ENCODE measurements around the gene CDC34.

- TF ChIP-seq POLR2A (IDR thresholded peaks at IDR 0.05; ENCODE audit: low read depth, low read length): no peak
- no peak for TF ChIP-seq TAF1 (IDR thresholded peaks at IDR 0.05; ENCODE audit: low read depth, low read length)
- TF ChIP-seq POLR2AphosphoS5 (IDR thresholded peaks at IDR 0.05; ENCODE audit: low read depth, low read length): no peak
- TF ChIP-seq SPI1 (IDR thresholded peaks at IDR 0.05; ENCODE audit: low read depth, low read length): no peak
- no peak for TF ChIP-seq POU2F2 (IDR thresholded peaks at IDR 0.05; ENCODE audit: low read depth, low read length)
These were observed 59.8 kb downstream of the CDC34 start for GRCh38 chr19:591099-591958.
